HTERT RPE-1 (cell line): ENCODE data around the gene MAD1L1.

Experiments
- in situ Hi-C: fragments of 300-500 bp; cut with MboI; formaldehyde crosslinking; loops from 4 replicates; pipeline ENCODE4 v1.14.3; 2020; ENCODE audit warnings: low sequenced_read_pairs

Gene MAD1L1

DNA sequence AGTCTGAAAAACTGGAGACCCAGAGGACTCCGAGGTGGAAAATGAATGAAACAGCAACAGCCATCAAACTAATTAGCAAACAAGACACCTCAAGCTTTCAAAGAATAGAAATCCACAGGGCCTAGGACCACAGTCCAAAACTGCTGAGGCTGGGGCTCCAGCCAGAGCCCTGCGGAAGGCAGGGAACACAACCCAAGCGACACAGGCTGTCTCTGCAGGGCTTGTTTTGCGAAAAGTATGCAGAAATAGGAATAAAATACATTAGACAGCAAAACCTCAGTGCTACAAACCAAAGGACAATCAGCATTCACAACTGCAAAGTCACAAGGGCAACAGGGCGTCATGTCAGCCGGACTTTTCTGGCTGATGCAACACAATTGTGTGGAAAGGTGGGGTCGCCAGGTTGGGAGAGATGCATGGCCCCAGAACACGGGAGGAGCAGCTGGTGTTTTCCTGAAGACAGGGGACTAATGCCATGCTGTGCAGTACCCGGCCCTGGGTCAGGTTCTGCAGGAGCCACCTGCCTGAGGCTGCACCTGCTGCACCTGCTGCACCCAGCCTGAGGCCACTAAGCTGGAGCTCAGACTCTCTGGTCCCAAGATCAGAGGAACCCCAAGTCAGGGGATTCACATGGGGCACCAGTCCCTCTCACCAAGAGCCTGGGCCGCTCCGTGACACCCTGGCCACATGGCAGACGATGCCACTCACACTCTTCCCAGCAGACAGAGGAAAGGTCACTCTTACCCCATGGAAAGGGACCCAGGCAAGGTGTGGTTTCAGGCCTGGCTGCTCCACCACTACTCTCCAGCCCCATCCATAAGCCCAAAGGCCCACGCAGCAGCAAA is 74.2 kb downstream of the MAD1L1 start:
- in situ Hi-C loops: no loop called here

DNA sequence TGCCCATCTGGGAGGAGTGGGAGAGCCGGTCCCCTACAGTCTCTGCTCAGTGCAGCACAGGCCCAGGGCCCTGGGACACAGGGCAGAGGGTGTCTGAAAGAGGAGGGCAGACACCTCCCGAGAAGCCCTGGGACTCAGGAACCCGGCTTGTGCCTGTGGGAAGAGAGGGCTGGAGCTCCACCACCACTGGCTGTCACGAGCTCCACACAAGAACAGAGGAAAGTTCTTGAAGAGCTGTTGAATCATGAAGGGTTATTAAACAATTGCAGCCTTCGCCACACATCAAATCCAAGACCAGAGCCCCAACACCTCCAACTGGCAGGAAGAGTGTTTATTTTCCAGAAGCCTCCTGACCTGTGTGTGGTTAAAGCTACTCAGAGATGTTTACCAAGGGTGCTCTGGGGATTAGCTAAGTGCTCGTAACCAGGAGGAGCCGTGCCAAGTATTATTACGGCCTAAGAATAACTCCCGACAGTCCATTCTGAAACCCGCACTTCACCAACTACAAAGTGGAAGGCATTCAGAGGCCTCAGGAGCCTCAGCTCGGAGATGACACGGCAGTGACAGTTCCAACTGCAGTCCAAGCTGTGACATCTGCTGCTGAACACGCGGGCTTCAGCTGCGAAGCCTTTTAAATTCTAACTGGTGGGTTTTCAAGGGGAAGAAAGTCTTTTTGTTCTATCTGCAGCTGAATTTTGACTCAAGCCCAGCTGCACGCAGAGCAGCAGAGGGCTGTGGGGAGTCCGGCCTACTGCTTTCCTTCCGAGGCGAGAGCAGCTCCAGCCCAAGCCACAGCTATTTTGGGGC is 75.1 kb downstream of the MAD1L1 start:
- in situ Hi-C loops: no loop called here

DNA sequence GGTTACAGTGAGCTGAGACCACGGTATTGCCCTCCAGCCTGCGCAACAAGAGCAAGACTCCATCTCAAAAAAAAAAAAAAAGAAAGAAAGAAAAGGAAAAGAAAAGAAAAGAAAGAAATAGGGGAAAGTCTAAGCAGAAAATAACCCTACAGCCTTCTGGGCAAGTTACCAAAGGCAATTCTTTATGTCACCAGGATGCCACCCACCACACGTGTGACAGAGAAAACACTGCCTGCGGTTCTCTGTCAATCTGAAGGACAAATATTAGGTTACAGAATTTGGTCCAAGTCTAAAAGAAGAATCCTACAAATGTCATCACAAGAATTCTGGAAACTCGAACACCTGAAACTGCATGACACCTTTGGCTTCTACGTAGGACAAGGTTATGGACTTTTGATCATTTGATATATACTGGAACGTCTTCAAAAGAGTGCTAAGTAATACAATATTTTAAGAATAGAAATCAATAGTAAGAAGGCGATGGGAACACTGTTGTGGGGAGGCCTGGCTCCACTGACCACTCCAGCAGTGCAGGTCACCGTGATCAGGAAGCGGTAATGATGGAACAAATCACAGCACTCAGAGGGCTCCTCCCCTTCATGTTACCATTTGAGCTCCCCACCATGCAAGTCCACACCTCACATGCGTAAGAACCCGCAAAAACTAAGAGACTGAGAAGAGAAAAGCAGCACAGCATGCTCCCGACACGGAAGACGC is 75.8 kb downstream of the MAD1L1 start:
- in situ Hi-C loops: no loop called here

DNA sequence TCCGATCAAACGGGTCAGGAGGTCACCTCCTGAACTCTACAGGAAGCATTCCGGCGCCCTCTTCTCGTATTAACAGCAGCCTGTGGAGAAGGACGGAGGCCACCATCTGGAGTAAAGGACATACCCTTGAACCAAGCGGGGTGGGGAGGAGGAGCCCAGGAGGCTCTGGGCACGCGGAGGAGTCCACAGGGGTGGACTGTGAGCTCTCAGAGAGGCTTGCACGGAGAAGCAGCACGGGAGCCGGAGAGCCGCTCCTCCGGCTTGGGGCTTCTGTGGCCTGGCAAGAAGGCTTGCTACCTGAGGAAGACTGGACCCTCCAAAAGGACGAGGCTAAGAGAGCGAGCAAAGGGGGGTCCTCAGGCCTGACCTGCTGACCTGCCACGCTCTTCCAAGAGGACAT is 77.9 kb downstream of the MAD1L1 start:
- in situ Hi-C loops: no loop called here

DNA sequence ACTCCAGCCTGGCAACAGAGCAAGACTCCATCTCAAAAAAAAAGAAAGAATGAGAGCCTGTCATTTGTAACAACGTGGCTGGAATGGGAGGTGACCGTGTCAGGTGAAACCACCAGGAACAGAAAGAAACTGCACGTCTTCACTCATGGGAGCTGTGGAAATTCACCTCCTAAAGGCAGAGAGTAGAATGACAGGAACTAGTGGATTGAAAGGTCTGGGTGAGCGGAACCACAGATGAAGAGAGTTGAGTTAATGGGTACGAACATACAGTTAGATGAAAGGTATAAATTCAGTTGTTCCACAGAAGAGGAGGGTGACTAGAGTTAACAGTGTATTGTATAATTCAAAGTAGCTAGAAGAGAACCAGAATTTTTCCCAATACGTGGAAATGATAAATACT is 78.6 kb downstream of the MAD1L1 start:
- in situ Hi-C loops: no loop called here

DNA sequence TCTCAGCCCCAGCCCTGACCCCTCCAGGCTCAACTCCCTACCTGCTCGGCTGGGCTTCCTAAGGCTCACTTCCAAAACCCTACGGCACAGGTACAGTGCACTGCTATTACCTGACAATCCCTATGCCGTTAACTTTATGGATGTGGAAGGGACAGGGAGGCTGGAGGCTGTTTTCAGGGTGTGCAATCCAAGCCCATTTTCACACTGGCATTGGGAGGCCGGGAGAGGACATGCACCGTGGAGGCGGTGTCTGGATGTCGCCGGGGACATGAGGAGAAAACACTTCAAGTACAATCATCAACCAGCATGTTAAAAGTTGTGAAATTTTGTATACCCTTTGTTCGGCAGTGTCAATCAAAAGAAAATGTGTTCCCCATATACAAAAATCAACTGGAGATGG is 80.1 kb downstream of the MAD1L1 start:
- in situ Hi-C loops: no loop called here

DNA sequence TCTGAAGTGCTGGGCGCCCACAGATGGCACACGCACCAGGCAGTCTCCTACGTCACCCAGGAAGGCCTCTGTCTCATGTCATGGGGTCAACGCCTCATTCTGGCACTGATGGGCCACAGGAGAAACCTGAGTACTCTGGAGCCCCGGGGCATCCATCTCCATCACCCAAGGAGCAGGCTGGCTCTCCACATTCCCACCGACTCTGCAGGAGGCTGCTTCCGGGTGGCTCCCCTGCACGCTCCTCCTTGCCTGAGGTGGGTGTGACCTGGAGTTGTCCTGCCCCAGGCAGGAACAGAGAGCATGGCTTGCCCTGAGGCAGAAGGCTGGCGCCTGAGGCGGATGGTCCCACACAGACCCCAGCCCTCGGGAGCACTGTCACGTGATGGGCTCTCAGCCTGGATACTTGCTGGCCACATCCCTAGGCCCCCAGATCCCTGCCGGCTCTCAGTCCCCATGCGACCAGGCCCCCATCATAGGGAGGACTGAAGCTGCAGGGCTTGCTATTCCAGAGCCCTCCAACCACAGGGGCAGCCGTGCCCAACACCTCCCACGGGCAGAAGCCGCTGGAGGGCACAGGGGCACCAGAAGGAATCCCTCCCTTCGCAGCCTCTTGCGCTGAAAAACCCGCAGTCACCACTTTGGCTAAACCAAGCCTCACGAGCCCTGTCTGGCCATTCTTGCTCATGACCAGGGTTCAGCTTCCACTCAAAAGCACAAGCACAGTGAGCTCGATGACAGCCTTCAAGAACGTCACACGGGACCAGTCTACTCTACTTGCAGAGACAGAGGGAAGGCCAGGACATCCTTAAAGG is 80.7 kb downstream of the MAD1L1 start:
- in situ Hi-C loops: no loop called here

DNA sequence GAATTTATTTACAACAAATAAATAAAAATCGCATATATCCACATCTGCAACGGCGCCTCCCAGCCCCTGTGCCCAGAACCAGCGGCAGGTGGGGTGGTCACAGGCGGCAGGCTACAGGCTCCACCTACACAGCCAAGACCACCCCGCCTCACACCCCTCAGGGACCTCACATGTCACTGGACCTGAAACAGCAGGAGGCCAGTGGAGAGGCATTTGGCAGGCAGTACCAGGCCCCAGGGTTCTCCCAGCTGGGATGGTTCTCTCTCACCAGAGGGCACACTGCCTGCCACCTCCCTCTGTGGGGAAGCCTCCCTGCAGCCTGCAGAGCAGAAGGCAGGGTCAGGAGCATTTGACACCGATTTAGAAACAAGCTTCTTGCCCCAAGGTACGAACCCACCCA is 81.5 kb downstream of the MAD1L1 start:
- in situ Hi-C loops: no loop called here

DNA sequence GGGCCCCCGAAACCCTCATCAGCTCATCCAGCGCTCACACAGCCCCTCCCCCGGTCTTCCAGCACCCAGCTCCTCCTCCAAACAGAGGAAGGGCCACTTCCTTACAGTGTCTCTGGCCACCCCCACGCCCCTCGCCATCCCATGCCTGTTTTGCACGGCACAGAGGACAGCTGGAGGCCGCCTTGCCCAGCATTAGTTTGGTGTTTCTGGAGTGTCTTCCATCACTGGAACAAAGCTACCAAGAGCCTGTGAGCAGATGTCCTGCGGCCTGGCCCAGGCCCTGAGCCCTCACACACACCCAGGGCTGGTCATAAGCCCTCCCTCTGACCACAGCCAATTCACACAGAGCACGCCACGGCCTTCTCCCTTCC is 82.3 kb downstream of the MAD1L1 start:
- in situ Hi-C loops: no loop called here

DNA sequence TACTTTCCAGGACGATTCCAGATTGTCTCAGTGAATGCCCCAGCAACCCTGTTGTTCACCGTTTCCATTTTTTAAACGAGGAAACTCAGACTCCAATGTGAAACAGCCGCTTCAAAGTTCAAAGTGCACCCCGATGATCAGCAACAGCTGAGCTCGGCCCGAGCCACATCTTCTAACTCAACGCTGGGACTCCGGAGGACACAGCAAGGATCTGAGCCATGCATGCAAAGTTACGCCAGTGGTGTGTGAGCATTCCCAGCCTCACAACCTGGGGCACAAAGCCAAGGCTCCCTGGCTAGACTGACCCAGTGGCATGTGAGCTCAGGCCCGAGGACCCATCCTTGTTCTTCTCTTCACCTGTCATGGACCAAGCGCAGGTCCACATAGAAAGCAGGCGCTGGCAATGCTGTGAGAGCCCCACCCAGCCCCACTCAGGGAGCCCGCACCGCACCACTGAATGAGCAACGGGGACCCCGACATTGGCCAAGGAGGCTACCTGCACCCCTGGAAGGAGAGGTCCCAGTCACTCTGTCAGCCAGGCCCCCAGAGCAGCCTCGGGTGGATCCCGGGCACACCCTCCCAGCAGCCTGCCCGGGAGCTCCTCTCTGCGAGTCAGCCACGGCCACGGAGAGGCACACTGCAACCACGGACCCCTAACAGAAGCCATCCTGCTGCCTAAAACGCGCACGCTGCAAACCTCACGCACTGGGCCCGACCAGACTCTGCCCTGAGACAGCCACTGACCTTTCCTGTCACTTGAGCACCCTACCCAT is 82.9 kb downstream of the MAD1L1 start:
- in situ Hi-C loops: no loop called here

DNA sequence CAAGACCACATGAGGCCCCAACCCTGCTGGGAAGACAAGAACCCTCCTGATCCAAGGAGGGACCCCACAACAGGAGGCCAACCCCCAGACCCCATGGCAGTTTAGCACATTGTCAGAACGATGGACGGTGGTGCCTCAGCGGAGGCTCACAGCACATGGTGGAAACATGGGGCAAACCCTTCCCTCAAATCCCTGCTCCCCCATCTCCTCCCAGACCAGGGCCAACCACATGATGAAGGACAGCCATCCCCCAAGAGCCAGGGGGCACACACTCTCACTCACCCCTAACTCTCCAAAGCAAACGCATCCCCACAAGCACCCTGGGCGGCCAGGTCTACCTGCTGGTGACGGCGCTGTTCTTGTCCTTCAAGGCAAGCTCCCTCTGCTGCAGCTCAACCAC is 83.9 kb downstream of the MAD1L1 start:
- in situ Hi-C loops: no loop called here

DNA sequence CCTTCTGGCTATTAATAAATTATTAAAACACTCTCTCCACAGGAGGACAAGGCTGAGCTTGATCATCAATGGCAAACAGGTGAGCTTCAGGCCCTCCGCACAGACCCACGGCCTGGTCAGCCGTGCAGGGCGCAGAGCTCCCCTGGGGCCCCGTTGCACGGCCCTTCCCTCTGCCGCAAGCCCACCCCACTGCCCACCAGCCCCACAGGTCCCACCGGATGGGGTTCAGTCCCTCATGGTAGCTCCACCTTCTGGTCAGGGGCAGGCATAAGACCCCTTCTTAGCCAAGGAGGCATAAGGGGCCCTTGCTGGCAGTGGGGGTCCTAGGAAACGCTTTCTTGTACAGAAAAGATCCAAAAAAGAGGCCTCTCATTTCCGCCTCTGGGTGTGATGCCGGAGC is 84.6 kb downstream of the MAD1L1 start:
- in situ Hi-C loops: no loop called here

DNA sequence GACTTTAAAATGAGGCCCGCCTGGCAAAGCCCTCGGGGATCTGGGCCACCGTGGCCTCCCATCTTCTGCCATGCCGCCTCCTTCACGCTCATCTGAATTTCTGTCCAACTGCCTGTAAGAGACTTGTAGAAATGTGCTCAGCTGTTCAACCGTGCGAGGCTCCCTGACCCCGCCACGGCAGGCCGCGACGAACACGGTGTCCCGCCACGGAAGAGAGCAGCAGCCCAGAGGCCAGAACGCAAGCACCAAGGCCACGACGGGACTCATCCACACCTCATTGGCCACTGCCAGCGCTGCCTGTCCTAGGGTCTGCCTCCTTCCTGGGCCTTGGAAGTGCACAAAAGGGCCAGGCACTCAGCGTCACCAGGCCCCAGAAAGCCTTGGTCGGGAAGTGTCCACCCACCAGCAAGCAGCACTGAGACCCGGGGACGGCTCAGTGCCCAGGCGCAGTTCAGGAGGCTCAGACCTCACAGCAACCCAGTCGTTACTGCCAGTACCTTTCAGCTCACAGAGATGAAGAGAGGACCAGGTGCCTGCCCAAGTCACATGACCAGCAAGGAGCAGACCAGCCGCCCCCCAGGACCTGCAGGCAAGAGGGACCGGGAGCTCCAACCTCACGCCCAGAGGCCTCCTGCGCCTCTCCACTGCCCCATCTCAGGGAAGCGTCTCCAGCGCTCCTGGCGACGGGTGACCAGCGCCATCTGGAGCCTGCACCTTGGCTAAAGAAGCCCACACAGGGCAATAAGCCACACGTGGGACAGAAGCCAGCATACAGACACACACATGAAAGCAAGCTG is 85.9 kb downstream of the MAD1L1 start:
- in situ Hi-C loops: no loop called here

DNA sequence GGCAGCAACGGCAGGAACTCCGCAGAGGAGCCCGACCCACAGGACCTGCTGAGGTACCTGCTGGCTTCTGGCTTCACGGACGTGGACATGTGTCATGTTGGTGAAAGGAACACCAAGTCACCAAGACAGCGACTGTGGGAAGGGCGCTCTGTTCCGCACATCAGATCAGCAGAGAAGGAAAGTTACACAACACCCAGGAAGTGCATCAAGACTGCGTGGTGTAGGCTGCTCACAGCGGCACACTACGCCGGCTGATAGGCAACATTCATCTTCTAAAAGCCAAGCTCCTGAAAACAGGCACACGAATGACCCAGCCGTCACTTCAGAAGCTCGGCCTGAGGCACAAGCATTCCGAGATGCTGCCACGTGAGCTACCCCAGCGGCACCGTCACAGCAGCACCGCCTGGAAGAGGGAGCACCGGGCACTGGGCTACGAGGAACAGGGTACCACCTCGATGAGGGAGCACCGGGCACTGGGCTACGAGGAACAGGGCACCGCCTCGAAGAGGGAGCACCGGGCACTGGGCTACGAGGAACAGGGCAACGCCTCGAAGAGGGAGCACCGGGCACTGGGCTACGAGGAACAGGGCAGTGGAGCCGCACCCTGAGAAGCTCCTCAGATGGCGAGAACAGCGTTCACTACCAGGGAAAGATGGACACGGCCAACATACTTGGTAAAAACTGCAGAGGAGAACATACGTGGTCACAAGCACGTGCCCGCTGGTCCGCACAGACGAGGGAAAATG is 86.7 kb downstream of the MAD1L1 start:
- in situ Hi-C loops: no loop called here

DNA sequence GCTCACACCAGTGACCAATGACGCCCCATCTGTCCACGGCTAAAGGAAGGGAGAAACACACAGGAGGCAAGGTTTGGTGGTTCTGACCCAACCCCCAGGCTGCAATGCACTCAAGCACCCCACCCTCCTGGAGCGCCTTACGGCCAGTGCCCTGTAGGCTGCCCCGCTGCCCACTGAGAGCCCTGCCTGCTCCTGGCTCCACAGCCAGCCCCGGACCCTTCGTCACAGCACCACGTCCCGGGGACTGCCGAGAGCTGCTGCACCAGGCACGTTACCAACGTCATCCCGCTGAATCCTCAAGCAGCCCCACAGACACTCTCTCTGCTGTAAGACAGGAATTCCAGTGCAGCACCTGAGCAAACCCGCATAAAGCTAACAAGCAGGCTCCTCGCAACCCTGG is 87.8 kb downstream of the MAD1L1 start:
- in situ Hi-C loops: no loop called here

DNA sequence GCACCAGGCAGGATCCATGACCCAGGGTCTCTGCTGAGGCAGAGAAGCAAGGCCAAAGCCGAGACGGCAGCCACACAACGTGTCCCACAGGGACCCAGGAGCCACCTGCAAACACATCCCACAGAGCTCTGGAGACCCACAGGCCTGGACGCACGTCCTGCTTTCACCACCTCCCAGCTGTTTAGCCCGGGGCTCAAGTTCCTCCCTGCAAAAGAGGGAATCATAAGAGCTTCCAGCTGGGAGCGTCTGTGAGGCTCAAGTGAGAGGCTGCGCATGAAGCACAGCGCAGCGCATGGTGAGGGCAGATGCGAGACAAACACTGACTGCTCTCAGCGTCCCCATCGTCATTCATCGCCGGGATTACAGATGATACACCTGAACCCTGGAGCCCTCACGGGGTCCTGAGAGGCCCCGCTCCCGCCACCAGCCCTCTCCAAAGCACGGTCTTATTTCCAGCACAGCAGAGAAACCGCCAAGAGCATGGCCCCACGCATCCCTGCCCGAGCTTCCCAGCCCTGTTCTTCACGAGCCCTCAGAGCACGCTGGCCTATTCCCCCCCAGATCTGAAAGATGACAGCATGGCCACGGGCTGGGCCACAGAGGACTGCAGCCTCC is 88.7 kb downstream of the MAD1L1 start:
- in situ Hi-C loops: no loop called here

DNA sequence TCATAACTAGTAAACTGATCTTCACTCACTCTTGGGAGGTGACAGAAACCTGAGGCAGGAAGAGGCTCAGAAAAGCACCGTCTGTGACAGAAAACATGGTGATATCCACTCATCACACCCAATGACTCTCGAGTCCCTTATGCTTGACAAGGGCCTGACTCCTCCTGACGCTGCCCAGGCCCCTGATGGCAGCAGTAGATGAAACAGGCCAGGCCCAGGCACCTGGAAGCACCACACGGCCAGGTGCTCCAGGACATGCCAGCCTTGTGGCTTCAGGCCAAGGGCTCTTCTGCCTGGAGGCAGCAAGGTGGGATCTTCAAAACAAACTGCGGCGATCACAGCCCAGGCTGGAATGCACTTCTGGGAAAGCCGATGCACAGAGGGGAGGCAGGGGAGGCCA is 89.3 kb downstream of the MAD1L1 start:
- in situ Hi-C loops: no loop called here

DNA sequence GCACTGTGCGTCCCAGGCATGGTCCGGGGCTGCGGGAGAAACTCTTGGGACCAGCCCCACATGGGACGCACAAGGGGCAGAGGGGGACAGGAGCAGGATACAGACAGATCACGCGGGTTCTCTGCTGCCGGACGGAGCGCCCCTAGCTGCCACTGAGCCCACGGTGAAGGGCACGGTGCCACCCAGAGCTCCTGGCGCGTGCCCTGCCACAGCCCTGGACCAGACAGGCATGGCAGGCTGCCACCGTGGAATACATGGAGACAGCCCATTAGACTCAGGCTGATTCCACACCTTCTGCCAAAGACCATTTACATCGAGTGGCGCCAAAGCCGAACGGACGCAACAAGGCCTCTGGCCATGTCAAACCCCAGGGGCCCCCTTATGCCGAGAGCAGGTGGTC is 90.4 kb downstream of the MAD1L1 start:
- in situ Hi-C loops: no loop called here
